HepG2 (cell line): ENCODE data around the gene GNAT2. TPM values are rescaled to one million over a fixed set of nuclear protein-coding genes. Genes with fewer than 3 reads are reported as not detected.

Experiments
- ATAC-seq: fragments of 200-7000 bp; cut with Tn5 transposase; 3 replicates; pipeline ENCODE4 v1.9.1; 2020; ENCODE audit warnings: mild to moderate bottlenecking, moderate library complexity
- BruUV-seq: library from RNA; stranded (reverse); fragments of 400-500 nt; replicated peaks from 2 replicates; lab custom pipeline; 2021; lab: Mats Ljungman, UMichigan
- CTCF ChIA-PET: fragments of 300-600 bp; formaldehyde crosslinking; extraction: SDS; loops from one replicate; lab custom pipeline; 2021; ENCODE audit warnings: low total read pairs, inconsistent platforms, low intra/inter-chr PET ratio; lab: Yijun Ruan, JAX
- POLR2A ChIA-PET: fragments of 350-600 bp; sonication (Branson Sonifier 250); formaldehyde crosslinking; loops from one replicate; lab custom pipeline; 2020; ENCODE audit warnings: antibody characterized with exemption, inconsistent platforms; lab: Yijun Ruan, JAX
- DNase-seq: peaks from one replicate; pipeline ENCODE4 v3.0.0-alpha.2; 2015; ENCODE audit warnings: low spot score
- FAIRE-seq: peaks from 3 replicates; lab custom pipeline; 2011; peaks lifted over from hg19 to GRCh38; lab: Jason Lieb, UNC
- H2AFZ ChIP-seq: one replicate; pipeline ENCODE4 v1.6.1; 2011; ENCODE audit warnings: low read length, inconsistent platforms
- H3K27ac ChIP-seq: fragments of 300-600 bp; 3 replicates; pipeline ENCODE4 v1.8.0; 2011; ENCODE audit warnings: mixed run types, mild to moderate bottlenecking, mixed read lengths, low read length, inconsistent platforms; ENCODE audit not compliant: insufficient read depth; ENCODE audit errors: extremely low read length
- H3K27me3 ChIP-seq, 2 experiments: fragments of 200-600 bp in 1 of 2; 2 replicates in 1 of 2; 3 replicates in 1 of 2; pipeline versions ENCODE4 v1.6.0 to v1.8.0; 2011; ENCODE audit warnings: low read length in 2 of 2, mild to moderate bottlenecking in 2 of 2, moderate library complexity in 2 of 2, inconsistent platforms in 1 of 2; ENCODE audit not compliant: insufficient read depth in 2 of 2, control insufficient read depth in 1 of 2
- H3K36me3 ChIP-seq, 2 experiments: fragments of 200-600 bp in 1 of 2; replicated peaks in 1 of 2; 2 replicates in 1 of 2; 3 replicates in 1 of 2; pipeline versions ENCODE4 v1.5.1 to v1.8.0; 2011; ENCODE audit warnings: low read length in 2 of 2, inconsistent platforms in 1 of 2; ENCODE audit not compliant: insufficient read depth in 2 of 2, control insufficient read depth in 1 of 2
- H3K4me1 ChIP-seq: 2 replicates; pipeline ENCODE4 v1.5.1; 2012; ENCODE audit warnings: low read length, inconsistent platforms; ENCODE audit not compliant: insufficient read depth
- H3K4me2 ChIP-seq: 2 replicates; pipeline ENCODE4 v1.6.0; 2011; ENCODE audit warnings: low read depth, low read length, inconsistent platforms
- H3K4me3 ChIP-seq, 3 experiments: fragments of 200-600 bp in 1 of 3; sonication (generic), shearing (Covaris generic) in 1 of 3; replicated peaks in 1 of 3; 2 replicates each; pipeline ENCODE4 v1.5.1; 2011 to 2016; ENCODE audit warnings: low read length in 3 of 3, inconsistent platforms in 2 of 3, low read depth in 2 of 3, mild to moderate bottlenecking in 2 of 3, control low read depth in 1 of 3, mixed read lengths in 1 of 3; ENCODE audit not compliant: insufficient read depth in 1 of 3
- H3K79me2 ChIP-seq: one replicate; pipeline ENCODE4 v1.6.1; 2011; ENCODE audit warnings: low read length, inconsistent platforms; ENCODE audit not compliant: insufficient read depth
- H3K9ac ChIP-seq: 2 replicates; pipeline ENCODE4 v1.6.0; 2011; ENCODE audit warnings: mild to moderate bottlenecking, low read depth, low read length, inconsistent platforms; ENCODE audit not compliant: insufficient read depth
- H3K9me3 ChIP-seq: 2 replicates; pipeline ENCODE4 v1.5.1; 2012; ENCODE audit warnings: mild to moderate bottlenecking, low read length
- H4K20me1 ChIP-seq: 2 replicates; pipeline ENCODE4 v1.6.0; 2011; ENCODE audit warnings: inconsistent platforms, mild to moderate bottlenecking, low read length, moderate library complexity; ENCODE audit not compliant: insufficient read depth
- DR1 ChIP-seq: sonication (generic); formaldehyde crosslinking; IDR thresholded peaks from 2 replicates; pipeline ENCODE4 v1.8.0; 2021; ENCODE audit warnings: mild to moderate bottlenecking, missing genetic modification reagents, inconsistent platforms
- FOXK2 ChIP-seq: fragments of 450-650 bp; IDR thresholded peaks from 2 replicates; pipeline ENCODE4 v1.6.1; 2016
- HDAC2 ChIP-seq: sonication (generic); formaldehyde crosslinking; IDR thresholded peaks from 2 replicates; pipeline ENCODE4 v1.4.0; 2020; ENCODE audit warnings: missing genetic modification reagents
- LBX2 ChIP-seq: sonication (generic); formaldehyde crosslinking; IDR thresholded peaks from 2 replicates; pipeline ENCODE4 v1.5.0; 2020; ENCODE audit warnings: missing genetic modification reagents, mild to moderate bottlenecking, borderline replicate concordance
- MATR3 ChIP-seq: sonication (generic); formaldehyde crosslinking; IDR thresholded peaks from 2 replicates; pipeline ENCODE4 v1.4.0; 2020; ENCODE audit warnings: missing genetic modification reagents
- MBD4 ChIP-seq: IDR thresholded peaks from 2 replicates; pipeline ENCODE4 v1.6.1; 2012; ENCODE audit warnings: low read length, inconsistent platforms, borderline replicate concordance
- NAIF1 ChIP-seq: sonication (generic); formaldehyde crosslinking; IDR thresholded peaks from 2 replicates; pipeline ENCODE4 v1.5.0; 2020; ENCODE audit warnings: mild to moderate bottlenecking, missing genetic modification reagents, borderline replicate concordance
- PREB ChIP-seq: sonication (generic); formaldehyde crosslinking; IDR thresholded peaks from 2 replicates; pipeline ENCODE4 v1.4.0; 2020; ENCODE audit warnings: missing genetic modification reagents
- RARA ChIP-seq: IDR thresholded peaks from 2 replicates; pipeline ENCODE4 v1.6.1; 2016; ENCODE audit warnings: missing genetic modification reagents, missing compliant biosample characterization
- RORA ChIP-seq: sonication (generic); formaldehyde crosslinking; IDR thresholded peaks from 2 replicates; pipeline ENCODE4 v1.5.0; 2020; ENCODE audit warnings: mild to moderate bottlenecking, missing genetic modification reagents, moderate library complexity
- TOE1 ChIP-seq: sonication (generic); formaldehyde crosslinking; IDR thresholded peaks from 2 replicates; pipeline ENCODE4 v1.4.0; 2020; ENCODE audit warnings: mild to moderate bottlenecking, missing genetic modification reagents
- YY1 ChIP-seq: IDR thresholded peaks from 2 replicates; pipeline ENCODE4 v1.6.1; 2011; ENCODE audit warnings: low read length, low read depth, moderate library complexity, mild to moderate bottlenecking; ENCODE audit not compliant: insufficient read depth, insufficient replicate concordance
- ZNF34 ChIP-seq: sonication (generic); formaldehyde crosslinking; IDR thresholded peaks from 2 replicates; pipeline ENCODE4 v1.4.0; 2020; ENCODE audit warnings: mild to moderate bottlenecking, missing genetic modification reagents, borderline replicate concordance
- ZNF383 ChIP-seq: sonication (generic); formaldehyde crosslinking; IDR thresholded peaks from 2 replicates; pipeline ENCODE4 v1.4.0; 2020; ENCODE audit warnings: missing genetic modification reagents, mild to moderate bottlenecking, borderline replicate concordance
- ZNF484 ChIP-seq: sonication (generic); formaldehyde crosslinking; IDR thresholded peaks from 2 replicates; pipeline ENCODE4 v1.5.1; 2020; ENCODE audit warnings: mild to moderate bottlenecking, low read depth, missing genetic modification reagents, borderline replicate concordance
- ZNF652 ChIP-seq: IDR thresholded peaks from 2 replicates; pipeline ENCODE4 v1.6.1; 2016; ENCODE audit warnings: low read depth, borderline replicate concordance
- whole genome bisulfite sequencing: methylation state at CpG from one replicate; pipeline ENCODE4 v1.1.6; 2017; ENCODE audit warnings: low lambda C conversion rate; 5-methylcytosine and 5-hydroxymethylcytosine counted together
- in situ Hi-C: cut with HindIII; loops from 2 replicates; pipeline ENCODE4 v1.10.0; 2017; ENCODE audit warnings: low pct_unique_long_range_greater_than_20kb; ENCODE audit not compliant: extremely low pct_ligation_motif_present
- intact Hi-C: fragments of 100-400 bp; cut with micrococcal nuclease; formaldehyde crosslinking; loops from one replicate; pipeline ENCODE4 v1.10.0; 2022; ENCODE audit not compliant: unreplicated experiment
- polyA plus RNA-seq, 8 experiments: library from polyadenylated mRNA; depleted of rRNA in 3 of 8; stranded (reverse) in 7 of 8; unstranded in 1 of 8; fragments of >200 nt; fragmentation: Illumina TruSeq in 4 of 8; extraction: Trizol in 4 of 8; gene quantifications; 2 replicates each; pipeline versions ENCODE4 v1.2.1 to v1.2.3, GENCODE V29; 2011 to 2016; ENCODE audit warnings: low read depth in 4 of 8, missing spikeins in 1 of 8, mixed read lengths in 1 of 8; ENCODE audit not compliant: insufficient read depth in 1 of 8
- total RNA-seq, 5 experiments: library from RNA; depleted of rRNA; stranded (reverse); fragments of >200 nt; fragmentation: Illumina TruSeq; extraction: Trizol; gene quantifications; 2 replicates each; pipeline ENCODE4 v1.2.3, GENCODE V29; 2016; ENCODE audit warnings: low read depth in 1 of 5

GNAT2 gene
- total and polyA plus RNA-seq, 2 of the 13 experiments (the other 11 are each of a cell fraction or from before 2014, with no cell fraction given), result 0.08 to 0.20 TPM

DNA sequence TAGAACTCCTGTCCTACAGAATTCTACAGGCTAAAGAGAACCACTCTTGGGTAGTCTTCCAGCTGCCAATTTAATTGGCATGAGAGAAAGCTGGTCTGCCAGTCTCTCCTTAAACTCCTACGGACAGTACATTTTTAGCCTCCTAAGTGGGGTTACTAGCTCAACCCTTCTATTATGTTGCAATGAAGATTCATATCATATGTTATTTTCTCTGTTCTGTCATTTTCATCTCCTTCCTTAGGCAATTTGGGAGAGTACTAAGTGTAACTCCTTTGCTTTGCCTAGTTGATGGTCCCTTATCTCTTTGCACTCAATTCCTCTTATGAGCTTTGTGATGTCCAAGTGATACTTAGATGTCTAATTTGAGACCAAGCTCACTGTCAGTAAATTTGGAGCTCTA, 14.0 kb downstream of the GNAT2 start (continued):
- TF ChIP-seq ZNF383 (CRISPR knock-in tag) (no peak), TOE1 (CRISPR knock-in tag) (no peak), MBD4 (no peak), RARA (CRISPR knock-in tag) (no peak), ZNF652 (CRISPR knock-in tag) (no peak), FOXK2 (no peak), ZNF34 (no peak), YY1 (no peak), HDAC2 (CRISPR knock-in tag) (no peak), ZNF484 (CRISPR knock-in tag) (no peak)

- CTCF ChIA-PET, result no interaction called here
- ATAC-seq (no peak), FAIRE-seq (no peak), DNase-seq (no peak)
- Histone ChIP-seq H3K27ac (no peak overlapping the region), H3K9me3 (no peaks in the 10 kb centered on the region), H3K9ac (no peak overlapping the region), H4K20me1 (no peaks in the 10 kb centered on the region; the same call in 1 of the 2 replicates), H3K36me3 (no peaks in the 10 kb centered on the region; a peak in 1 of 5 replicates), H3K4me3 (no peak overlapping the region), H2AFZ (no peak overlapping the region), H3K79me2 (no peaks in the 10 kb centered on the region), H3K4me2 (no peak overlapping the region), H3K27me3 (no peaks in the 10 kb centered on the region), H3K4me1 (0 out of 2 replicates have a peak, but pooled peaks cover 7% of the 10 kb centered on the region)
- in situ Hi-C loops (no loop called here), intact Hi-C loops (no loop called here)
- no TSS peak for BruUV-seq
- WGBS, result 99% methylated on average over 3 of the region's 3 CpGs
- TF ChIP-seq DR1 (CRISPR knock-in tag), result no peak
- TF ChIP-seq LBX2 (CRISPR knock-in tag), result no peak
- no peak for TF ChIP-seq MATR3 (CRISPR knock-in tag)
- no peak for TF ChIP-seq PREB (CRISPR knock-in tag)
- no peak for TF ChIP-seq NAIF1 (CRISPR knock-in tag)
- no peak for TF ChIP-seq RORA
- POLR2A ChIA-PET, result no interaction called here
Observed at GRCh38 chr1:109603229-109603628, 16.2 kb downstream of the GNAT2 start.
